BLaER1 treated with 17β-estradiol and CSF1 and Interleukin-3, amounts not matched to agents 10 nM and 100 nM (cell line): Measurements from ENCODE around the gene HIBADH.

Source experiments
- H3K27ac ChIP-seq, 11 experiments: shearing (Covaris generic); formaldehyde crosslinking; 2 replicates each; pipeline ENCODE4 v1.8.1; 2022
- H3K27me3 ChIP-seq, 11 experiments: shearing (Covaris generic); formaldehyde crosslinking; 2 replicates each; pipeline ENCODE4 v1.8.1; 2022
- H3K36me3 ChIP-seq, 11 experiments: shearing (Covaris generic); formaldehyde crosslinking; 2 replicates each; pipeline ENCODE4 v1.8.1; 2022
- H3K4me1 ChIP-seq, 10 experiments: shearing (Covaris generic); formaldehyde crosslinking; 2 replicates each; pipeline ENCODE4 v1.8.1; 2022
- H3K4me2 ChIP-seq, 11 experiments: shearing (Covaris generic); formaldehyde crosslinking; 2 replicates each; pipeline ENCODE4 v1.8.1; 2022
- H3K4me3 ChIP-seq, 10 experiments: shearing (Covaris generic); formaldehyde crosslinking; 2 replicates each; pipeline ENCODE4 v1.8.1; 2022
- H3K9ac ChIP-seq, 11 experiments: shearing (Covaris generic); formaldehyde crosslinking; 2 replicates each; pipeline ENCODE4 v1.8.1; 2022
- H3K9me3 ChIP-seq, 11 experiments: shearing (Covaris generic); formaldehyde crosslinking; replicated peaks in 1 of 11; 2 replicates each; pipeline ENCODE4 v1.8.1; 2022
- H4K20me1 ChIP-seq, 11 experiments: shearing (Covaris generic); formaldehyde crosslinking; 2 replicates each; pipeline ENCODE4 v1.8.1; 2022
- Cebpa-rat ChIP-seq, 11 experiments: shearing (Covaris generic); IDR thresholded peaks; 2 replicates each; pipeline ENCODE4 v1.8.1; 2022

The HIBADH gene

GRCh38 chr7:27605689-27606269 lies 56.9 kb downstream of the HIBADH start:
- Histone ChIP-seq H3K36me3 (no peaks in the 10 kb centered on the region), H3K9me3 (no peaks in the 10 kb centered on the region), H3K9ac (no peak overlapping the region), H3K27ac (no peak overlapping the region), H3K4me1 (no peaks in the 10 kb centered on the region), H3K4me2 (no peak overlapping the region), H3K27me3 (no peaks in the 10 kb centered on the region), H3K4me3 (no peak overlapping the region), H4K20me1 (no peaks in the 10 kb centered on the region)
- no peak for TF ChIP-seq Cebpa-rat (IDR thresholded peaks at IDR 0.05)

DNA sequence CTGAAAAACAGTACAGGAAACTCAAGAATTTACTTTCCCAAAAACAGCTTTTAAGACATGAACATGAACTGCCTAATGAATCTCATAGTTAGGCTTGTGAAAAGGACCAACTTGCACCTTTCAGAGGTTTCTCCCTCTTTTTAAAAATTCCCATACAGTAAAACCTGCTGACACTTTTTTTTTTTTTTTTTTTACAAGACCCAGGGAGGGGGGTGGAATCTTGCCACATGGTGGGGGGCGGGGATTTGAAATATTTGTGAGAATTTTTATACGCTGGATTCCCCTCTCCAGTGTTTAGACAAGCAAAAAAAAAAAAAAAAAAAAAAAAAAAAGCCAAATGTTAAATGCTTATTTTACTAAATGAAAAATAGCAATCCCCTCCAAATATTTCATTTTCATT lies 57.4 kb downstream of the HIBADH start:
- H3K4me3 ChIP-seq = no peak overlapping the region
- H3K27me3 ChIP-seq = no peaks in the 10 kb centered on the region
- no peaks in the 10 kb centered on the region for H3K4me1 ChIP-seq
- no peak for TF ChIP-seq Cebpa-rat (IDR thresholded peaks at IDR 0.05)
- no peaks in the 10 kb centered on the region for H3K9me3 ChIP-seq
- H3K4me2 ChIP-seq = no peak overlapping the region
- no peaks in the 10 kb centered on the region for H3K36me3 ChIP-seq
- no peak overlapping the region for H3K27ac ChIP-seq
- no peak overlapping the region for H3K9ac ChIP-seq
- H4K20me1 ChIP-seq = no peaks in the 10 kb centered on the region

GRCh38 chr7:27603813-27604212 lies 58.9 kb downstream of the HIBADH start:
- no peak overlapping the region for H3K27ac ChIP-seq
- no peak overlapping the region for H3K9ac ChIP-seq
- no peak overlapping the region for H3K4me3 ChIP-seq
- H3K27me3 ChIP-seq = no peaks in the 10 kb centered on the region
- H3K9me3 ChIP-seq = no peaks in the 10 kb centered on the region
- no peak for TF ChIP-seq Cebpa-rat (IDR thresholded peaks at IDR 0.05)
- no peaks in the 10 kb centered on the region for H3K36me3 ChIP-seq
- H3K4me1 ChIP-seq = no peaks in the 10 kb centered on the region
- no peak overlapping the region for H3K4me2 ChIP-seq
- H4K20me1 ChIP-seq = no peaks in the 10 kb centered on the region

DNA sequence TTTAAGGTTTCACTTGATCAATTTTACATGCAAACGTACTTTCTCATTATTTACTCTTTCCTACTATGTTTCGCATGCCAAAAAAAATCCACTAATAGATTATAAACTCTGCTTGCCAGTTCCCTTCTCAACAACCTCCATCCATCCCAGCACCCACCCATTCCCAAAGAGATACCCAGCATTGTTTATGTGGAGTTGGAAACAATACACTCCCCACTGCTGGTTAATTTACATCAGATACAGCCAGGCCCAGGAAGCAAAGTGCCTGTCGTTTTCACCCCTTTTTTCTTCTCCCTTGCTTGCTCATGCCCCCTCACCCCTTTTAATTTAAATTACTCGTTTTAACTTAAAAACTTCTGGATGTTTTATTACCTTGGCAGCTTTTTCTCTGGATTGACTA lies 59.9 kb downstream of the HIBADH start:
- no peak overlapping the region for H3K4me2 ChIP-seq
- no peaks in the 10 kb centered on the region for H3K27me3 ChIP-seq
- H3K4me1 ChIP-seq = no peaks in the 10 kb centered on the region

GRCh38 chr7:27601217-27601616 lies 61.5 kb downstream of the HIBADH start:
- Histone ChIP-seq H3K9ac (no peak overlapping the region), H4K20me1 (no peaks in the 10 kb centered on the region), H3K4me1 (no peaks in the 10 kb centered on the region), H3K9me3 (no peaks in the 10 kb centered on the region), H3K4me3 (no peak overlapping the region), H3K4me2 (no peak overlapping the region), H3K27ac (no peak overlapping the region), H3K36me3 (no peaks in the 10 kb centered on the region; a peak in 1 of 22 replicates), H3K27me3 (no peaks in the 10 kb centered on the region)
- no peak for TF ChIP-seq Cebpa-rat (IDR thresholded peaks at IDR 0.05)

More for the DNA sequence above, 59.9 kb downstream of the HIBADH start:
- no peak overlapping the region for H3K4me3 ChIP-seq
- H3K9ac ChIP-seq = no peak overlapping the region
- no peaks in the 10 kb centered on the region for H4K20me1 ChIP-seq
- H3K9me3 ChIP-seq = no peaks in the 10 kb centered on the region
- H3K36me3 ChIP-seq = no peaks in the 10 kb centered on the region
- no peak for TF ChIP-seq Cebpa-rat (IDR thresholded peaks at IDR 0.05)
- H3K27ac ChIP-seq = no peak overlapping the region

DNA sequence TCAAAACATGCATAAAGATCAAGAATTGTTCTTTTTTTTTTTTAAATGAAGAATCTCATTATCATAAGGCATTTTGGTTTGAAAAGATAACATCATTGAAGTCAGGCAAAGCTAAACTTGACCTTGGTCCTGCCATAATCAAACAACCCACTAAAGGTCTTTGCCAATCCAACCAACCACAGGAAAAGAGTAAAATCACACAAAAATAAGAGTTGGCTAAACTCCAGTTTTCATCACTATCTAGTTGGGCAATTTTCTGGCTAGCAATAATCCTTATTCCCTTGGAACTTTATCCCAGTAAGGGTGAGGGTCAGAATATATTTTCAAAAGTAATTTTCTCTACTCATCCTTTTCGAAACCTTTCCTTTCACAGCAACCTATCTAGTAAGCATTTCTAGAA lies 62.4 kb downstream of the HIBADH start:
- H3K4me1 ChIP-seq = no peaks in the 10 kb centered on the region
- no peak overlapping the region for H3K9ac ChIP-seq
- H4K20me1 ChIP-seq = no peaks in the 10 kb centered on the region
- H3K4me3 ChIP-seq = no peak overlapping the region
- no peaks in the 10 kb centered on the region for H3K9me3 ChIP-seq
- no peak overlapping the region for H3K4me2 ChIP-seq
- H3K27me3 ChIP-seq = no peaks in the 10 kb centered on the region
- no peak for TF ChIP-seq Cebpa-rat (IDR thresholded peaks at IDR 0.05)
- no peak overlapping the region for H3K27ac ChIP-seq
- no peaks in the 10 kb centered on the region; a peak in 1 of 22 replicates for H3K36me3 ChIP-seq

GRCh38 chr7:27595009-27595408 lies 67.7 kb downstream of the HIBADH start:
- H3K4me3 ChIP-seq = no peak overlapping the region
- no peak overlapping the region for H3K27ac ChIP-seq
- no peaks in the 10 kb centered on the region for H3K4me1 ChIP-seq
- H4K20me1 ChIP-seq = no peaks in the 10 kb centered on the region
- no peak overlapping the region for H3K4me2 ChIP-seq
- no peaks in the 10 kb centered on the region for H3K9me3 ChIP-seq
- no peaks in the 10 kb centered on the region for H3K27me3 ChIP-seq
- no peaks in the 10 kb centered on the region; a peak in 1 of 22 replicates for H3K36me3 ChIP-seq
- TF ChIP-seq Cebpa-rat (IDR thresholded peaks at IDR 0.05) = no peak
- no peak overlapping the region for H3K9ac ChIP-seq

- H4K20me1 ChIP-seq = no peaks in the 10 kb centered on the region
- H3K4me2 ChIP-seq = no peak overlapping the region
- H3K4me1 ChIP-seq = no peaks in the 10 kb centered on the region
- no peak overlapping the region for H3K9ac ChIP-seq
- H3K4me3 ChIP-seq = no peak overlapping the region
- H3K36me3 ChIP-seq = peaks cover 0 to 5% (median 0%) of the 10 kb centered on the region in 11 experiments; a peak in 3 of 22 replicates
- H3K9me3 ChIP-seq = no peaks in the 10 kb centered on the region
- H3K27ac ChIP-seq = no peak overlapping the region
- no peak for TF ChIP-seq Cebpa-rat (IDR thresholded peaks at IDR 0.05)
- H3K27me3 ChIP-seq = no peaks in the 10 kb centered on the region
Measured at GRCh38 chr7:27593226-27593625, 69.5 kb downstream of the HIBADH start.

- H3K9me3 ChIP-seq = peaks cover 0 to 2% (median 0%) of the 10 kb centered on the region in 11 experiments; a peak in 3 of 22 replicates
- no peaks in the 10 kb centered on the region for H3K27me3 ChIP-seq
- H3K27ac ChIP-seq = no peak overlapping the region
- no peak overlapping the region for H3K9ac ChIP-seq
- no peaks in the 10 kb centered on the region for H4K20me1 ChIP-seq
- no peak for TF ChIP-seq Cebpa-rat (IDR thresholded peaks at IDR 0.05)
- no peak overlapping the region for H3K4me2 ChIP-seq
- H3K36me3 ChIP-seq = peaks cover 0 to 6% (median 0%) of the 10 kb centered on the region in 11 experiments; a peak in 2 of 22 replicates
- peaks cover 0 to 5% (median 0%) of the 10 kb centered on the region in 10 experiments; a peak in 3 of 20 replicates for H3K4me1 ChIP-seq
- H3K4me3 ChIP-seq = no peak overlapping the region
Measured at GRCh38 chr7:27590416-27590815, 72.3 kb downstream of the HIBADH start.

DNA sequence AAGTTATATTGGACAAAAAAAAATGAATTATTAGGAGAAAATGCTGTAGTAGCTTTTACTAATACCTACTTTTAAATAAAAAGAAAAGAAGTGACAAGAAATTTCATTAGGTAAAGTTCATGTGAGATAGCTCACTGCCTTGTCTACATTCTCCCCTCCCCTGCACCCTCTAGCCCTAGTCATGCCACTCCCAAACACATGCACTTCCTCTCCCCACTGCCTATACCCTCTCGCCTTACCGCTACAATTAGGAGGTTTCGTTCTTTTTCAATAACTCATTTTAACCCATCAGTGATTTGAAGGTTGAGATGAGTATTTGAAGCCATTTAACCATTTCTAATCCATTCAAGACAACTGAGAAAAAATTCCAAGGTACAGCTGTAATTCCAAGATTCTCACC lies 75.3 kb downstream of the HIBADH start:
- Histone ChIP-seq H3K9ac (no peak overlapping the region), H3K27ac (no peak overlapping the region), H3K4me2 (no peak overlapping the region), H4K20me1 (no peaks in the 10 kb centered on the region), H3K9me3 (peaks cover 0 to 12% (median 5%) of the 10 kb centered on the region in 11 experiments; a peak in 7 of 22 replicates), H3K4me3 (no peak overlapping the region), H3K36me3 (peaks cover 0 to 10% (median 0%) of the 10 kb centered on the region in 11 experiments; a peak in 2 of 22 replicates), H3K4me1 (peaks cover 0 to 5% (median 0%) of the 10 kb centered on the region in 10 experiments; a peak in 3 of 20 replicates), H3K27me3 (no peaks in the 10 kb centered on the region)
- no peak for TF ChIP-seq Cebpa-rat (IDR thresholded peaks at IDR 0.05)
